Measurements from ENCODE around the gene RANGAP1.
"Not testable (repeated sequence)": the region's sequence is repeated elsewhere in the genome, so short reads cannot be mapped to it uniquely, and the experiment has no call there.

- TF ChIP-seq POLR2A (IDR thresholded peaks at IDR 0.05); CTCF (IDR thresholded peaks at IDR 0.05 in 4 of 5, conservative IDR thresholded peaks at IDR 0.05 in 1 of 5): not testable (repeated sequence)
Measured at GRCh38 chr22:41294816-41295215, 8.8 kb upstream of the RANGAP1 start.

Data from gastrocnemius medialis (tissue), 4 donors.